Endodermal cell (in vitro differentiated cells): ENCODE results near the gene DPP4. TPM values are rescaled to one million over a fixed set of nuclear protein-coding genes. Genes with fewer than 3 reads are reported as not detected.

Source experiments
- DNase-seq: peaks from one replicate; pipeline ENCODE4 v3.0.0-alpha.2; 2017
- H3K27ac ChIP-seq: 2 replicates; pipeline ENCODE4 v1.5.1; 2013; ENCODE audit warnings: mild to moderate bottlenecking, low read depth, low read length, moderate library complexity
- H3K27me3 ChIP-seq: 2 replicates; pipeline ENCODE4 v1.6.1; 2013; ENCODE audit warnings: mild to moderate bottlenecking, low read length, moderate library complexity; ENCODE audit not compliant: insufficient read depth, control insufficient read depth, poor library complexity, severe bottlenecking
- H3K36me3 ChIP-seq: 2 replicates; pipeline ENCODE4 v1.7.0; 2013; ENCODE audit warnings: mild to moderate bottlenecking, low read length, moderate library complexity; ENCODE audit not compliant: control insufficient read depth, insufficient read depth
- H3K4me1 ChIP-seq: one replicate; pipeline ENCODE4 v1.7.0; 2013; ENCODE audit warnings: low read length; ENCODE audit not compliant: control insufficient read depth, insufficient read depth
- H3K4me3 ChIP-seq: 2 replicates; pipeline ENCODE4 v1.5.1; 2013; ENCODE audit warnings: mild to moderate bottlenecking, low read length, moderate library complexity
- H3K9ac ChIP-seq: 2 replicates; pipeline ENCODE4 v1.6.1; 2013; ENCODE audit warnings: mild to moderate bottlenecking, low read length, moderate library complexity; ENCODE audit not compliant: poor library complexity, severe bottlenecking; ENCODE audit errors: extremely low read depth
- H3K9me3 ChIP-seq: 2 replicates; pipeline ENCODE4 v1.6.1; 2013; ENCODE audit warnings: mild to moderate bottlenecking, low read length, moderate library complexity; ENCODE audit not compliant: control insufficient read depth
- H3K27ac Mint-ChIP-seq: 2 replicates; pipeline ENCODE4 v1.8.0; 2020; ENCODE audit warnings: mixed read lengths
- H3K27me3 Mint-ChIP-seq: 2 replicates; pipeline ENCODE4 v1.8.0; 2021; ENCODE audit warnings: mild to moderate bottlenecking, mixed read lengths; ENCODE audit not compliant: insufficient read depth
- H3K36me3 Mint-ChIP-seq: 2 replicates; pipeline ENCODE4 v1.8.0; 2020; ENCODE audit warnings: low read depth, mixed read lengths
- H3K4me1 Mint-ChIP-seq: 2 replicates; pipeline ENCODE4 v1.8.0; 2020; ENCODE audit warnings: mixed read lengths
- H3K4me3 Mint-ChIP-seq: 2 replicates; pipeline ENCODE4 v1.8.0; 2020; ENCODE audit warnings: mild to moderate bottlenecking, moderate library complexity, mixed read lengths
- H3K9me3 Mint-ChIP-seq: 2 replicates; pipeline ENCODE4 v1.8.0; 2020; ENCODE audit warnings: mild to moderate bottlenecking, mixed read lengths
- WGBS, 2 experiments: methylation state at CpG; one replicate each; pipeline versions ENCODE4 v1.1.5 to v1.1.7; 2013; ENCODE audit warnings: missing lambda C conversion rate in 2 of 2, mixed read lengths in 1 of 2; ENCODE audit not compliant: insufficient coverage in 1 of 2, insufficient read length in 1 of 2; 5-methylcytosine and 5-hydroxymethylcytosine counted together
- total RNA-seq, 2 donors: library from RNA; stranded (reverse); fragmentation: NEBNext Ultra II Directional in 1 of 2; extraction: Animal tissue kit (Norgen Biotek cat#: 25700) in 1 of 2; gene quantifications; 2 replicates in 1 of 2; 3 replicates in 1 of 2; pipeline ENCODE4 v1.2.1, GENCODE V29; 2021
- TF ChIP-seq, protein P1 (sequence below): fragments of 200-600 bp; sonication (generic); conservative IDR thresholded peaks from 2 replicates; pipeline ENCODE4 v1.5.0; 2021; ENCODE audit warnings: antibody characterized with exemption, mild to moderate bottlenecking

Gene DPP4
- total RNA-seq, 2 donors from 2014 or later: 0.46 to 1.2 TPM

DNA sequence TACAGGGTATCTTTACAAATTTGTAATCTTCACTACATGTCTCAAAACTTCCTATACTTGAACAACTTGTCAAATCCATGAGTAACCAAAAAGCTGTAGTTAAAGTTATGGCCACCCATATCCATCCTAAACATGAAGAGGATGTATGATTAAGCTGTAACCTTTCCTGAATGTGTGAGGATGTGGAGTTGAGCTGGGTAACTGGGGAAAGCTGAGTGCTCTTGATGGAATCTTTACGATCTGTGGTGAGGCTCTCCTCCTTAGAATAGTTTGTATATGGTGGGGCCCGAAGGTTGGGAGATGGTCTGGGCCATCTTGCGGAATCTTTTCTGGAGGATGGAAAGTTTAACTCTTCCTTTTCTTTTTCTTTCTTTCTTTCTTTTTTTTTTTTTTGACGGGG is 29.4 kb downstream of the DPP4 start:
- Histone ChIP-seq H3K36me3 (no peaks in the 10 kb centered on the region), H3K9me3 (no peaks in the 10 kb centered on the region), H3K27me3 (no peaks in the 10 kb centered on the region), H3K9ac (no peak overlapping the region), H3K4me3 (no peak overlapping the region), H3K4me1 (no peaks in the 10 kb centered on the region), H3K27ac (no peak overlapping the region)
- 90% methylated on average over 3 of the region's 4 CpGs; no CpG with 5 or more reads in 1 of the 2 experiments for WGBS, 2 experiments
- Mint-ChIP-seq H3K36me3 (no peaks in the 10 kb centered on the region), H3K4me3 (no peak overlapping the region), H3K27me3 (no peaks in the 10 kb centered on the region), H3K9me3 (no peaks in the 10 kb centered on the region), H3K4me1 (no peaks in the 10 kb centered on the region), H3K27ac (no peak overlapping the region)
- TF ChIP-seq, protein P1, sequence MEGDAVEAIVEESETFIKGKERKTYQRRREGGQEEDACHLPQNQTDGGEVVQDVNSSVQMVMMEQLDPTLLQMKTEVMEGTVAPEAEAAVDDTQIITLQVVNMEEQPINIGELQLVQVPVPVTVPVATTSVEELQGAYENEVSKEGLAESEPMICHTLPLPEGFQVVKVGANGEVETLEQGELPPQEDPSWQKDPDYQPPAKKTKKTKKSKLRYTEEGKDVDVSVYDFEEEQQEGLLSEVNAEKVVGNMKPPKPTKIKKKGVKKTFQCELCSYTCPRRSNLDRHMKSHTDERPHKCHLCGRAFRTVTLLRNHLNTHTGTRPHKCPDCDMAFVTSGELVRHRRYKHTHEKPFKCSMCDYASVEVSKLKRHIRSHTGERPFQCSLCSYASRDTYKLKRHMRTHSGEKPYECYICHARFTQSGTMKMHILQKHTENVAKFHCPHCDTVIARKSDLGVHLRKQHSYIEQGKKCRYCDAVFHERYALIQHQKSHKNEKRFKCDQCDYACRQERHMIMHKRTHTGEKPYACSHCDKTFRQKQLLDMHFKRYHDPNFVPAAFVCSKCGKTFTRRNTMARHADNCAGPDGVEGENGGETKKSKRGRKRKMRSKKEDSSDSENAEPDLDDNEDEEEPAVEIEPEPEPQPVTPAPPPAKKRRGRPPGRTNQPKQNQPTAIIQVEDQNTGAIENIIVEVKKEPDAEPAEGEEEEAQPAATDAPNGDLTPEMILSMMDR: no peak
- no peak for DNase-seq

DNA sequence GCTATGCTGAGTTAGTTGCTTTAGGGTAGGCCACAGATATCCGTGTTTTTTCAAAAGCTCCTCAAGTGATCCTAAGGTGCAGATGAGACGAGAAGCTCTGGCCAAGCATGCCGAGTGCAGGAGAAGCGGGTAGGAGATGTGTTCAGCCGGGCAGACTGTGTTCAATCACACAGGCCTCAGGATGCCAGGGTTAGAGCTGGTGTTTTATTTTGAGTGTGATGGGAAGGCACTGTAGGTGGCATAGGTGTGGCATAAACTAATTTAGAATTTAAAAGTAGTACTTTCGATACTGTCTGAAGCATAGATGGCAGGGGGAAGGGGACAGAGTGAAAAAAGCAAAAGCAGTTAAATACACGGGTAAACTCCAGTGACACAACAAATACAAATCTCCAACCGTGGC is 30.9 kb downstream of the DPP4 start:
- no peaks in the 10 kb centered on the region for H3K4me1 ChIP-seq
- Mint-ChIP-seq H3K9me3 (no peaks in the 10 kb centered on the region), H3K27me3 (no peaks in the 10 kb centered on the region), H3K36me3 (no peaks in the 10 kb centered on the region), H3K4me3 (no peak overlapping the region), H3K27ac (no peak overlapping the region), H3K4me1 (peaks cover 3% of the 10 kb centered on the region)
- H3K9ac ChIP-seq: no peak overlapping the region
- H3K27ac ChIP-seq: no peak overlapping the region
- 91 to 94% methylated on average over 2 to 8 of the region's 8 CpGs for WGBS, 2 experiments
- no peak for DNase-seq
- TF ChIP-seq, protein P1: no peak
- no peaks in the 10 kb centered on the region for H3K27me3 ChIP-seq
- H3K4me3 ChIP-seq: no peak overlapping the region
- H3K9me3 ChIP-seq: no peaks in the 10 kb centered on the region
- H3K36me3 ChIP-seq: no peaks in the 10 kb centered on the region

DNA sequence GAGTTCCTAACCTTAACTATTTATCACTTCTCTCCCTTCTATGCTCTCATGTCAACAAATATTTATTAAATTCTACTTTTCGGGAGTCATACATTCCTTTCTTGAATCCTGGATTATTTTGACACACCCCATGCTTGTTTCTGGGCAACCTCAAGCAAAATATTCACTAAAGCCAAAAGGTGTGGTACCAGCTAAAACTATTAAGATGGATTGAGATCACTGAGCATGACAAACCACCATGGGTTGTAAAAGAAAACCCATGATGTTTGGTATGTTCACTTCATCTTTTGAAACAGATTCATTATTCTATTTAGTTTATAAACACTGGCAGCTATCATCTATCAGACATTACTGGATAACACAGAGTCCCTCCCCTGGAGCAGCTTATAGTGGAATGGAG is 32.5 kb downstream of the DPP4 start:
- no peaks in the 10 kb centered on the region for H3K9me3 Mint-ChIP-seq
- H3K27ac ChIP-seq: no peak overlapping the region

More for the DNA sequence above, 32.5 kb downstream of the DPP4 start:
- Histone ChIP-seq H3K36me3 (no peaks in the 10 kb centered on the region), H3K4me1 (peaks cover 4% of the 10 kb centered on the region), H3K4me3 (no peak overlapping the region), H3K9me3 (no peaks in the 10 kb centered on the region), H3K9ac (no peak overlapping the region), H3K27me3 (no peaks in the 10 kb centered on the region)
- no peak for DNase-seq
- 88% methylated on average over 1 of the region's 1 CpG; no CpG with 5 or more reads in 1 of the 2 experiments for WGBS, 2 experiments
- Mint-ChIP-seq H3K27me3 (peaks cover 1% of the 10 kb centered on the region), H3K4me3 (no peak overlapping the region), H3K4me1 (peaks cover 15% of the 10 kb centered on the region), H3K27ac (no peak overlapping the region), H3K36me3 (no peaks in the 10 kb centered on the region)
- TF ChIP-seq, protein P1: no peak
